ENCODE measurements around the gene UGP2. TPM values are rescaled to one million over a fixed set of nuclear protein-coding genes. Genes with fewer than 3 reads are reported as not detected.
"Not testable (repeated sequence)": the region's sequence is repeated elsewhere in the genome, so short reads cannot be mapped to it uniquely, and the experiment has no call there.

Gene UGP2
- total RNA-seq, 4 donors from 2014 or later = 80.8 to 137 (median 103) TPM

GRCh38 chr2:63926815-63927214 lies 85.1 kb downstream of the UGP2 start:
- H3K27me3 ChIP-seq = no peaks in the 10 kb centered on the region
- no peak overlapping the region for H3K27ac ChIP-seq
- no peak for DNase-seq (ENCODE audit: low spot score in 2 of 2)
- no peak for TF ChIP-seq EP300 (IDR thresholded peaks at IDR 0.05)
- TF ChIP-seq POLR2A (IDR thresholded peaks at IDR 0.05) = no peak
- TF ChIP-seq, protein P1, sequence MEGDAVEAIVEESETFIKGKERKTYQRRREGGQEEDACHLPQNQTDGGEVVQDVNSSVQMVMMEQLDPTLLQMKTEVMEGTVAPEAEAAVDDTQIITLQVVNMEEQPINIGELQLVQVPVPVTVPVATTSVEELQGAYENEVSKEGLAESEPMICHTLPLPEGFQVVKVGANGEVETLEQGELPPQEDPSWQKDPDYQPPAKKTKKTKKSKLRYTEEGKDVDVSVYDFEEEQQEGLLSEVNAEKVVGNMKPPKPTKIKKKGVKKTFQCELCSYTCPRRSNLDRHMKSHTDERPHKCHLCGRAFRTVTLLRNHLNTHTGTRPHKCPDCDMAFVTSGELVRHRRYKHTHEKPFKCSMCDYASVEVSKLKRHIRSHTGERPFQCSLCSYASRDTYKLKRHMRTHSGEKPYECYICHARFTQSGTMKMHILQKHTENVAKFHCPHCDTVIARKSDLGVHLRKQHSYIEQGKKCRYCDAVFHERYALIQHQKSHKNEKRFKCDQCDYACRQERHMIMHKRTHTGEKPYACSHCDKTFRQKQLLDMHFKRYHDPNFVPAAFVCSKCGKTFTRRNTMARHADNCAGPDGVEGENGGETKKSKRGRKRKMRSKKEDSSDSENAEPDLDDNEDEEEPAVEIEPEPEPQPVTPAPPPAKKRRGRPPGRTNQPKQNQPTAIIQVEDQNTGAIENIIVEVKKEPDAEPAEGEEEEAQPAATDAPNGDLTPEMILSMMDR (IDR thresholded peaks at IDR 0.05) = no peak
- H3K4me3 ChIP-seq = no peak overlapping the region
- H3K36me3 ChIP-seq = peaks cover 0 to 46% (median 0%) of the 10 kb centered on the region in 3 donors
- no peaks in the 10 kb centered on the region for H3K9me3 ChIP-seq
- no peaks in the 10 kb centered on the region for H3K4me1 ChIP-seq
- 79 to 87% methylated on average over 5 to 6 of the region's 7 CpGs for WGBS, 2 donors

GRCh38 chr2:63932104-63932503 lies 90.4 kb downstream of the UGP2 start:
- not testable (repeated sequence) for H3K9me3 ChIP-seq; DNase-seq (ENCODE audit: low spot score in 2 of 2); H3K27me3 ChIP-seq; H3K4me1 ChIP-seq; H3K4me3 ChIP-seq; H3K27ac ChIP-seq
- peaks cover 0 to 63% (median 0%) of the 10 kb centered on the region in 3 donors for H3K36me3 ChIP-seq
- WGBS, 2 donors = 96 to 98% methylated on average over 4 of the region's 4 CpGs

Small RNAs within 50 kb of the gene (small RNA-seq; reads per million reads assigned to genes)
- gene RF01293 = not detected

Other genes with a start within 250 kb of the UGP2 start
- gene VPS54, start 177.5 kb downstream of the UGP2 start, total RNA-seq = 10 to 100 TPM; 19.8 to 24.0 (median 22.2) TPM

Data from tibial nerve (tissue), 4 donors.